Panc1 (cell line): ENCODE measurements around the gene ARID5A. TPM values are rescaled to one million over a fixed set of nuclear protein-coding genes. Genes with fewer than 3 reads are reported as not detected.

Experiments
- ATAC-seq: fragments of 200-7000 bp; cut with Tn5 transposase; 2 replicates; pipeline ENCODE4 v1.9.1; 2020; ENCODE audit warnings: mild to moderate bottlenecking, moderate library complexity
- BruUV-seq: library from RNA; stranded (reverse); fragments of 400-500 nt; replicated peaks from 2 replicates; lab custom pipeline; 2021; lab: Mats Ljungman, UMichigan
- CTCF ChIA-PET: fragments of 300-600 bp; sonication (Branson Sonifier 250); formaldehyde crosslinking; loops from one replicate; lab custom pipeline; 2022; ENCODE audit warnings: antibody characterized with exemption; lab: Charles Lee
- POLR2A ChIA-PET: fragments of 300-600 bp; sonication (Branson Sonifier 250); formaldehyde crosslinking; loops from one replicate; lab custom pipeline; 2022; ENCODE audit warnings: antibody characterized with exemption; lab: Charles Lee
- DNase-seq: peaks from one replicate; pipeline ENCODE4 v3.0.0-alpha.2; 2010; ENCODE audit warnings: low read depth, low spot score
- H3K27ac ChIP-seq: 2 replicates; pipeline ENCODE4 v1.5.1; 2011; ENCODE audit warnings: mild to moderate bottlenecking, low read length, inconsistent platforms
- H3K27me3 ChIP-seq: fragments of 200-500 bp; sonication (Bioruptor generic); 2 replicates; pipeline ENCODE4 v1.6.0; 2014; ENCODE audit warnings: low read length, inconsistent platforms; ENCODE audit not compliant: control insufficient read depth, insufficient read depth
- H3K36me3 ChIP-seq: fragments of 200-500 bp; sonication (Bioruptor generic); 2 replicates; pipeline ENCODE4 v1.5.1; 2014; ENCODE audit warnings: inconsistent platforms, mild to moderate bottlenecking, low read length, moderate library complexity; ENCODE audit not compliant: control insufficient read depth, insufficient read depth
- H3K4me1 ChIP-seq: 2 replicates; pipeline ENCODE4 v1.5.1; 2011; ENCODE audit warnings: inconsistent platforms, mild to moderate bottlenecking, low read length, moderate library complexity; ENCODE audit not compliant: control insufficient read depth, insufficient read depth
- H3K4me3 ChIP-seq, 2 experiments: 2 replicates each; pipeline ENCODE4 v1.5.1; 2011 to 2012; ENCODE audit warnings: low read depth in 2 of 2, low read length in 2 of 2, mild to moderate bottlenecking in 2 of 2, inconsistent platforms in 1 of 2, moderate library complexity in 1 of 2
- H3K9me3 ChIP-seq: fragments of 200-500 bp; sonication (Bioruptor generic); 2 replicates; pipeline ENCODE4 v1.5.1; 2014; ENCODE audit warnings: low read depth, mild to moderate bottlenecking, inconsistent platforms, low read length, moderate library complexity; ENCODE audit not compliant: control insufficient read depth, insufficient read depth
- POLR2AphosphoS5 ChIP-seq: IDR thresholded peaks from 2 replicates; pipeline ENCODE4 v1.6.1; 2012; ENCODE audit warnings: mild to moderate bottlenecking, low read depth, low read length, moderate library complexity
- SIN3A ChIP-seq: IDR thresholded peaks from 2 replicates; pipeline ENCODE4 v1.6.1; 2012; ENCODE audit warnings: low read depth, mild to moderate bottlenecking, low read length, moderate library complexity, borderline replicate concordance; ENCODE audit not compliant: insufficient read depth
- TCF7L2 ChIP-seq: IDR thresholded peaks from 2 replicates; pipeline ENCODE4 v1.6.1; 2011; ENCODE audit warnings: mild to moderate bottlenecking, low read depth, low read length, inconsistent platforms
- in situ Hi-C: cut with HindIII; loops from 2 replicates; pipeline ENCODE4 v1.10.0; 2016; ENCODE audit warnings: low sequenced_read_pairs, low pct_unique_long_range_greater_than_20kb
- intact Hi-C: fragments of 100-400 bp; cut with micrococcal nuclease; formaldehyde crosslinking; loops from one replicate; pipeline ENCODE4 v1.10.0; 2022; ENCODE audit not compliant: unreplicated experiment
- total RNA-seq: library from RNA; stranded (reverse); gene quantifications from one replicate; pipeline ENCODE4 v1.2.1, GENCODE V29; 2021; ENCODE audit not compliant: unreplicated experiment
- TF ChIP-seq, protein P1 (sequence below): fragments of 450-650 bp; IDR thresholded peaks from 2 replicates; pipeline ENCODE4 v1.5.1; 2017; ENCODE audit warnings: mild to moderate bottlenecking
- TF ChIP-seq, protein P2 (sequence below), 2 experiments: IDR thresholded peaks; 2 replicates each; pipeline ENCODE4 v1.6.1; 2011 to 2012; ENCODE audit warnings: low read depth in 2 of 2, control low read depth in 1 of 2, low read length in 1 of 2, mild to moderate bottlenecking in 1 of 2, moderate library complexity in 1 of 2; ENCODE audit not compliant: insufficient read depth in 1 of 2

ARID5A gene
- total RNA-seq, 1 experiment from 2014 or later, result 19.3 TPM

DNA sequence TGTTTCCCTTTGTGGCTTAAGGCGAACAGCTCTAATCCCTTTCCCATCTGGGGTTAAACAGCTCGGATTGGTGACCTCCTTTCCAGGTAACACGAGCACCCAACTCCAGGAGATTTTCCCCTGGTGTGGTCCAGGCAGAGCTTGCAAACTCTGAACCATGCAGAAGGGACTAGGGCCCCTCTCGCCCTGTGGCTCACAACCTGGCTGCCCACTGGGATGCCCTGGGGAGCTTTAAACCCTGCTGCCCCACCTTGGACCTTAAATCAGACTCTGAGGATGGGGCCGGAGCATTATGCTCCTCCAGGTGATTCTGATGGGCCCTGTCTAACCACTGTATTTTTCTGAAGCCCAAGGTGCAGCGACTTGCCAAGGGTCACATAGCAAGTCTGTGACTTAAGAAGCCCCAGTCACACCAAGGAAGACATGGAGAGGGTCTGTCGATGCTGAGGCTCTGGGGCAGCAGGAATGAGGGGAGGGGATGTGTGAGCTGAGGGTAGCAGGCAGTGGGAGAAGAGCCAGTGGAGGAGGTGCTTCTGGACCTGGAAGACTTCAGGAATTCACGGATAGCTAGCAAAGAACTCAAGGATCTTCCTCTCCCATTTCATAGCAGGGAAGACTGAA, 5.9 kb downstream of the ARID5A start:
- H3K27me3 ChIP-seq, result no peaks in the 10 kb centered on the region
- TF ChIP-seq, protein P1, sequence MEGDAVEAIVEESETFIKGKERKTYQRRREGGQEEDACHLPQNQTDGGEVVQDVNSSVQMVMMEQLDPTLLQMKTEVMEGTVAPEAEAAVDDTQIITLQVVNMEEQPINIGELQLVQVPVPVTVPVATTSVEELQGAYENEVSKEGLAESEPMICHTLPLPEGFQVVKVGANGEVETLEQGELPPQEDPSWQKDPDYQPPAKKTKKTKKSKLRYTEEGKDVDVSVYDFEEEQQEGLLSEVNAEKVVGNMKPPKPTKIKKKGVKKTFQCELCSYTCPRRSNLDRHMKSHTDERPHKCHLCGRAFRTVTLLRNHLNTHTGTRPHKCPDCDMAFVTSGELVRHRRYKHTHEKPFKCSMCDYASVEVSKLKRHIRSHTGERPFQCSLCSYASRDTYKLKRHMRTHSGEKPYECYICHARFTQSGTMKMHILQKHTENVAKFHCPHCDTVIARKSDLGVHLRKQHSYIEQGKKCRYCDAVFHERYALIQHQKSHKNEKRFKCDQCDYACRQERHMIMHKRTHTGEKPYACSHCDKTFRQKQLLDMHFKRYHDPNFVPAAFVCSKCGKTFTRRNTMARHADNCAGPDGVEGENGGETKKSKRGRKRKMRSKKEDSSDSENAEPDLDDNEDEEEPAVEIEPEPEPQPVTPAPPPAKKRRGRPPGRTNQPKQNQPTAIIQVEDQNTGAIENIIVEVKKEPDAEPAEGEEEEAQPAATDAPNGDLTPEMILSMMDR, result no peak
- TF ChIP-seq TCF7L2 (no peak), SIN3A (no peak), POLR2AphosphoS5 (no peak)
- TF ChIP-seq, protein P2, sequence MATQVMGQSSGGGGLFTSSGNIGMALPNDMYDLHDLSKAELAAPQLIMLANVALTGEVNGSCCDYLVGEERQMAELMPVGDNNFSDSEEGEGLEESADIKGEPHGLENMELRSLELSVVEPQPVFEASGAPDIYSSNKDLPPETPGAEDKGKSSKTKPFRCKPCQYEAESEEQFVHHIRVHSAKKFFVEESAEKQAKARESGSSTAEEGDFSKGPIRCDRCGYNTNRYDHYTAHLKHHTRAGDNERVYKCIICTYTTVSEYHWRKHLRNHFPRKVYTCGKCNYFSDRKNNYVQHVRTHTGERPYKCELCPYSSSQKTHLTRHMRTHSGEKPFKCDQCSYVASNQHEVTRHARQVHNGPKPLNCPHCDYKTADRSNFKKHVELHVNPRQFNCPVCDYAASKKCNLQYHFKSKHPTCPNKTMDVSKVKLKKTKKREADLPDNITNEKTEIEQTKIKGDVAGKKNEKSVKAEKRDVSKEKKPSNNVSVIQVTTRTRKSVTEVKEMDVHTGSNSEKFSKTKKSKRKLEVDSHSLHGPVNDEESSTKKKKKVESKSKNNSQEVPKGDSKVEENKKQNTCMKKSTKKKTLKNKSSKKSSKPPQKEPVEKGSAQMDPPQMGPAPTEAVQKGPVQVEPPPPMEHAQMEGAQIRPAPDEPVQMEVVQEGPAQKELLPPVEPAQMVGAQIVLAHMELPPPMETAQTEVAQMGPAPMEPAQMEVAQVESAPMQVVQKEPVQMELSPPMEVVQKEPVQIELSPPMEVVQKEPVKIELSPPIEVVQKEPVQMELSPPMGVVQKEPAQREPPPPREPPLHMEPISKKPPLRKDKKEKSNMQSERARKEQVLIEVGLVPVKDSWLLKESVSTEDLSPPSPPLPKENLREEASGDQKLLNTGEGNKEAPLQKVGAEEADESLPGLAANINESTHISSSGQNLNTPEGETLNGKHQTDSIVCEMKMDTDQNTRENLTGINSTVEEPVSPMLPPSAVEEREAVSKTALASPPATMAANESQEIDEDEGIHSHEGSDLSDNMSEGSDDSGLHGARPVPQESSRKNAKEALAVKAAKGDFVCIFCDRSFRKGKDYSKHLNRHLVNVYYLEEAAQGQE (IDR thresholded peaks at IDR 0.05; ENCODE audit: insufficient read depth in 1 of 2, low read depth in 2 of 2, low read length in 1 of 2), result no peak
- H3K4me3 ChIP-seq, result no peak overlapping the region
- ChIA-PET CTCF (no interaction called here), POLR2A (no interaction called here)
- in situ Hi-C loops (no loop called here), intact Hi-C loops (no loop called here)
- no peak overlapping the region for H3K27ac ChIP-seq
- H3K36me3 ChIP-seq, result no peaks in the 10 kb centered on the region
- H3K4me1 ChIP-seq, result peaks cover 30% of the 10 kb centered on the region
- no peak for ATAC-seq
- H3K9me3 ChIP-seq, result no peaks in the 10 kb centered on the region
- DNase-seq, result no peak
- BruUV-seq, result no TSS peak

DNA sequence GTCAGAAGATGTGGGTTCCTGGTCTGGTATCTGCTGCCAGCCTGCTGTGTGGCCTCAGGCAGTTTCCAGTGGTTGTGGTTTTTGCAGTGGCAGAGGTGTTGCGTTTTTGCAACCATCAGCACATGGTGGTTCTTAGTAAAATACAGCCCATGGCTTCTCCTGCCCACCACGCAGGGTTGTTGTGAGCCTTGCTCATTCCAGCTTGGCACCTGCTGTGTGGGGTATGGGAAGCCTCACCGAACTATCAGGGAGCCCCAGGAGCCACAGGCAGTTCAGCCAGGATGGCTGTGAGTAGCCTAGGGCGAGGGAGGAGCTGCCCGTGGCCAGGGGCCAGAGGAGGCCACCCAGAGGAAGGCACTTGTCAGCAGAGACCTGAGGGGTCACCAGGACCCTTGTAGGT, 9.8 kb downstream of the ARID5A start:
- TF ChIP-seq SIN3A, result no peak
- TF ChIP-seq, protein P1, result no peak
- TF ChIP-seq, protein P2 (IDR thresholded peaks at IDR 0.05; ENCODE audit: insufficient read depth in 1 of 2, low read depth in 2 of 2, low read length in 1 of 2), result no peak
- no peak for TF ChIP-seq TCF7L2
- no peak for TF ChIP-seq POLR2AphosphoS5
- Histone ChIP-seq H3K27ac (no peak overlapping the region), H3K4me1 (no peaks in the 10 kb centered on the region; the same call in 1 of the 2 replicates), H3K27me3 (no peaks in the 10 kb centered on the region), H3K9me3 (no peaks in the 10 kb centered on the region), H3K36me3 (no peaks in the 10 kb centered on the region), H3K4me3 (no peak overlapping the region)
- BruUV-seq, result TSS peak; percentile 40
- no peak for DNase-seq
- in situ Hi-C loops (no loop called here), intact Hi-C loops (no loop called here)
- no peak for ATAC-seq
- ChIA-PET POLR2A (no interaction called here), CTCF (no interaction called here)
